Neutrophil (primary cell): ENCODE measurements around the gene RAB3IL1.

Experiments
- H3K27ac ChIP-seq: fragments of 200-600 bp; sonication (generic); 2 replicates; pipeline ENCODE4 v1.5.1; 2016; ENCODE audit warnings: mild to moderate bottlenecking, moderate library complexity
- H3K27me3 ChIP-seq: fragments of 200-600 bp; sonication (generic); 2 replicates; pipeline ENCODE4 v1.6.0; 2016; ENCODE audit warnings: mild to moderate bottlenecking
- H3K36me3 ChIP-seq: fragments of 200-600 bp; sonication (generic); 2 replicates; pipeline ENCODE4 v1.5.1; 2017
- H3K4me1 ChIP-seq, 2 experiments: fragments of 200-600 bp in 1 of 2; sonication (generic) in 1 of 2; 1 replicate in 1 of 2; 2 replicates in 1 of 2; pipeline versions ENCODE4 v1.5.1 to v1.6.1; 2013 to 2016; ENCODE audit warnings: low read depth in 1 of 2, low read length in 1 of 2, mild to moderate bottlenecking in 1 of 2, moderate library complexity in 1 of 2; ENCODE audit not compliant: control insufficient read depth in 1 of 2, insufficient read depth in 1 of 2
- H3K4me3 ChIP-seq, 2 experiments: fragments of 200-600 bp in 1 of 2; sonication (generic) in 1 of 2; 1 replicate in 1 of 2; 2 replicates in 1 of 2; pipeline ENCODE4 v1.5.1; 2013 to 2016; ENCODE audit warnings: low read depth in 1 of 2, low read length in 1 of 2, mild to moderate bottlenecking in 1 of 2, moderate library complexity in 1 of 2
- H3K9me3 ChIP-seq: fragments of 200-600 bp; sonication (generic); 2 replicates; pipeline ENCODE4 v1.5.1; 2016
- TF ChIP-seq, protein P1 (sequence below): fragments of 200-600 bp; sonication (generic); IDR thresholded peaks from 2 replicates; pipeline ENCODE4 v1.5.1; 2016; ENCODE audit warnings: antibody characterized with exemption

Gene RAB3IL1

DNA sequence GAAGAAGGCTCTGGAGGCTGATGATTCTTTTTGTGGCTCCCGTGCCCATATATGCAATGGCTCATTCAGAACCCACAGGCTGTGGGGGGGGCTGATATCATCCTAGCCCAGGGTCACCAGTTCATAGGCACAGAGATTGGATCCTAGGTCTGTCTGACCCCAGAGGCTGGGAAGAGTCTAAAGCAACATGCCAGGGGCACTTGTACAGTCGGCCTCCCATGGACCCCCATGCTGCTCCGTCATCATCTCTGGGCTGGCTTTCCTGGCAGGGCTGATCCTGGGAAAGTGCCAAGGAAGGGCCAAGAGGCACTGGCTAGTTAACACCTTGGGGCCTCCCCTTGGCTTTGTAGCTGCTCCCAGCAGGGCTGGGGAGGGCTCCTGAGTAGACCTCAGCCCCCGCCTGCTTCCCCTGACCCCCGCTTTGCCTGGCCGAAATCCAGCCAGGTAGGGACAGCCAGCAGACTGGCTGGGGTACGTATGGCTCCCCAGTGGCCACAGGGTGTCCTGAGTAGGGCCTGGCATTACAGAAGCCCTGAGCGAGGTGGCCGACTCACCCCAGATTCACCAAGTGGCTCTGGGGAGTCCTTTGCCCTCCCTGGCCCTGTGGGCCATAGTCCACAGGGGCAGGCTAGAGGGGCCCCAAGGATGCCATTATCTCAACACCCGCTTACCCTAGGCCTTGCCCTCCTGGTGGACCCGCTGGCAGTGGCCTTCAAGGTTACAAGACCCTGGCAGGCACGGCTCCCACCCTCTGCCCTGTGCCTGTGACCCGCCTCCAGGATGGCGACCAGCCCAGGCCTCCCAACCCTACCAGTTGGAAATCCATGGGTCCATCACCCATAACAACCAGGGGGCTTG, 48.6 kb downstream of the RAB3IL1 start:
- peaks cover 32% of the 10 kb centered on the region for H3K27me3 ChIP-seq
- no peak overlapping the region for H3K27ac ChIP-seq
- no peak overlapping the region for H3K4me3 ChIP-seq
- no peaks in the 10 kb centered on the region for H3K36me3 ChIP-seq
- H3K9me3 ChIP-seq: no peaks in the 10 kb centered on the region
- TF ChIP-seq, protein P1, sequence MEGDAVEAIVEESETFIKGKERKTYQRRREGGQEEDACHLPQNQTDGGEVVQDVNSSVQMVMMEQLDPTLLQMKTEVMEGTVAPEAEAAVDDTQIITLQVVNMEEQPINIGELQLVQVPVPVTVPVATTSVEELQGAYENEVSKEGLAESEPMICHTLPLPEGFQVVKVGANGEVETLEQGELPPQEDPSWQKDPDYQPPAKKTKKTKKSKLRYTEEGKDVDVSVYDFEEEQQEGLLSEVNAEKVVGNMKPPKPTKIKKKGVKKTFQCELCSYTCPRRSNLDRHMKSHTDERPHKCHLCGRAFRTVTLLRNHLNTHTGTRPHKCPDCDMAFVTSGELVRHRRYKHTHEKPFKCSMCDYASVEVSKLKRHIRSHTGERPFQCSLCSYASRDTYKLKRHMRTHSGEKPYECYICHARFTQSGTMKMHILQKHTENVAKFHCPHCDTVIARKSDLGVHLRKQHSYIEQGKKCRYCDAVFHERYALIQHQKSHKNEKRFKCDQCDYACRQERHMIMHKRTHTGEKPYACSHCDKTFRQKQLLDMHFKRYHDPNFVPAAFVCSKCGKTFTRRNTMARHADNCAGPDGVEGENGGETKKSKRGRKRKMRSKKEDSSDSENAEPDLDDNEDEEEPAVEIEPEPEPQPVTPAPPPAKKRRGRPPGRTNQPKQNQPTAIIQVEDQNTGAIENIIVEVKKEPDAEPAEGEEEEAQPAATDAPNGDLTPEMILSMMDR: no peak
- H3K4me1 ChIP-seq: no peaks in the 10 kb centered on the region

DNA sequence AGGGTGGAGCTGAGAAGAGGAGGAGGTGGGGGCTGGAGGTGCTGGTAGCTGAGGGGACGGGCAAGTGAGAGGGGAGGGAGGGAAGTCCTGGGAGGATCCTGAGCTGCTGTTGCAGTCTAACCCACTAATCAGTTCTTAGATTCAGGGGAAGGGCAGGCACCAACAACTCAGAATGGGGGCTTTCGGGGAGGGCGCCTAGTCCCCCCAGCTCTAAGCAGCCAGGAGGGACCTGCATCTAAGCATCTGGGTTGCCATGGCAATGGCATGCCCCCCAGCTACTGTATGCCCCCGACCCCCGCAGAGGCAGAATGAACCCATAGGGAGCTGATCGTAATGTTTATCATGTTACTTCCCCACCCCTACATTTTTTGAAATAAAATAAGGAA, 50.4 kb downstream of the RAB3IL1 start:
- H3K27me3 ChIP-seq: peaks cover 25% of the 10 kb centered on the region
- no peak overlapping the region for H3K27ac ChIP-seq
- no peaks in the 10 kb centered on the region for H3K9me3 ChIP-seq
- no peaks in the 10 kb centered on the region for H3K36me3 ChIP-seq
- TF ChIP-seq, protein P1: no peak
- H3K4me3 ChIP-seq: no peak overlapping the region
- no peaks in the 10 kb centered on the region for H3K4me1 ChIP-seq

DNA sequence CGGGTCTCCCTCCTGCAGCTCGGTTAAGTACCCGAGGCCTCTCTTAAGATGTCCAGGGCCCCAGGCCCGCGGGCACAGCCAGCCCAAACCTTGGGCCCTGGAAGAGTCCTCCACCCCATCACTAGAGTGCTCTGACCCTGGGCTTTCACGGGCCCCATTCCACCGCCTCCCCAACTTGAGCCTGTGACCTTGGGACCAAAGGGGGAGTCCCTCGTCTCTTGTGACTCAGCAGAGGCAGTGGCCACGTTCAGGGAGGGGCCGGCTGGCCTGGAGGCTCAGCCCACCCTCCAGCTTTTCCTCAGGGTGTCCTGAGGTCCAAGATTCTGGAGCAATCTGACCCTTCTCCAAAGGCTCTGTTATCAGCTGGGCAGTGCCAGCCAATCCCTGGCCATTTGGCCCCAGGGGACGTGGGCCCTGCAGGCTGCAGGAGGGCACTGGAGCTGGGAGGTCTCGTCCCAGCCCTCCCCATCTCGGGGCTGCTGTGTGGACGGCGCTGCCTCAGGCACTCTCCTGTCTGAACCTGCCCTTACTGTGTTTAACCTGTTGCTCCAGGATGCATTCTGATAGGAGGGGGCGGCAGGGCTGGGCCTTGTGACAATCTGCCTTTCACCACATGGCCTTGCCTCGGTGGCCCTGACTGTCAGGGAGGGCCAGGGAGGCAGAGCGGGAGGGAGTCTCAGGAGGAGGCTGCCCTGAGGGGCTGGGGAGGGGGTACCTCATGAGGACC, 51.0 kb downstream of the RAB3IL1 start:
- no peaks in the 10 kb centered on the region for H3K9me3 ChIP-seq
- TF ChIP-seq, protein P1: no peak
- no peaks in the 10 kb centered on the region for H3K36me3 ChIP-seq
- no peak overlapping the region for H3K4me3 ChIP-seq
- no peaks in the 10 kb centered on the region for H3K4me1 ChIP-seq
- peaks cover 20% of the 10 kb centered on the region for H3K27me3 ChIP-seq
- no peak overlapping the region for H3K27ac ChIP-seq

DNA sequence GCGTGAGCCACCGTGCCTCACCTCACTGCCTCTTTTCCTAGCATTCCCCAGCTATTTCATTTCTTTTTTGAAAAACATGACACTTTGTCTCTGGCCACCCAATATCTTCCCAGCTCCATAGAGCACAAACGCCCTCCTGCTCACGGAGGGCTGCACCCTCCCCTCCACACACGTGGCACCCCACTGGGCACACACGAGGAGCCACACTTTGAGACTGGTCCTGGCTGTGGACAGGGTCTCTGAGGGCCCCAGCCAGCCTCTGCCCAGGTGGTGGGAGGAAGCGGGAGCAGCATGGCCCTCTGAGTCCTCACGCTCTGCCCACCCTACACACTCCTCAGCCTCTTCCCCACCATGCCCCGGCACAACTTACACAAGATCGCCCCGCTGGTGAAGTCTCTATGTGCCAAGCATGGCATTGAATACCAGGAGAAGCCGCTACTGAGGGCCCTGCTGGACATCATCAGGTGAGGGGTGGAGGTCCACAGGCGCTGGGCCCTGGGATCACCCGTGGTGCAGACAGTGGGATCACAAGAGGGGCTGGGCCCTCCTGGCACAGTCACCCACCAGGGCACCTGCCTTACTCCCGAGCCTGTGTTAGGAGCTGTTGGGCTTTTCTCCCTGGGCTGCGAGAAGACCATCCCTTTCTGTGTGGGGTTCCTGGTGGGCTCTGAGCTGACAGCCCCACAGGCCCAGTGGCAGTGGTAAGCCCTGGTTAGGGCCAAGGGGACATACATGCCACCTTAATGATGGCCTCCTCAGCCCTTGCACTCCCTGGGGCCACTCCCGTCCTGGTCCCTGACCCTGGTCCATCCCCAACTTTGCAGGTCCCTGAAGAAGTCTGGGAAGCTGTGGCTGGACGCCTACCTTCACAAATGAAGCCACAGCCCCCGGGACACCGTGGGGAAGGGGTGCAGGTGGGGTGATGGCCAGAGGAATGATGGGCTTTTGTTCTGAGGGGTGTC, 52.3 kb downstream of the RAB3IL1 start:
- H3K27me3 ChIP-seq: peaks cover 7% of the 10 kb centered on the region
- no peaks in the 10 kb centered on the region for H3K36me3 ChIP-seq
- H3K9me3 ChIP-seq: no peaks in the 10 kb centered on the region
- TF ChIP-seq, protein P1: no peak
- H3K4me3 ChIP-seq: no peak overlapping the region
- no peaks in the 10 kb centered on the region for H3K4me1 ChIP-seq
- no peak overlapping the region for H3K27ac ChIP-seq

DNA sequence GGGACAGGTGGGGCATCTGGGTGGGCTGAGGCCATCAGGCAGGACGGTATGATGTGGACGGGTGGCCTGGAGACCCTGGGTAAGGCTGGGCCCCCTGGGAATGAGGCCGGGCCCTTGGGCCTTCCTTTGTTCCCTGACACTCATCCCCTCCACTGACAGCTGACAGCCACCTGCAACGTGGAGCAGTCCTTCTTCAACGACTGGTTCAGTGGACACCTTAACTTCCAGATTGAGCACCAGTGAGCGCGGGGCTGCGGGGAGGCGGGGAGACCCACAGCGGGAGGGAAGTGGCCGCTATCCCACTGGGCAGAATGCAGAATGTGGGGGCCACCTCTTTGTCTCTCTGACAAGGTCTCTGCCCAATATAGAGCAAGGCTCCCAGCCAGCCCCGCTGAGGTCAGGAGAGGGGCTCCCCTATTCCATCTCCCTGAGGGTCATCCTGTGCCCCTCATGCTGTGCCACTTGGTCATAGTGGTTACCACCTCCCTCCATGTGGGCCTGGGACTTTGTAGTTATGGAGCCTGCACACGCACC, 53.8 kb downstream of the RAB3IL1 start:
- Histone ChIP-seq H3K27me3 (no peaks in the 10 kb centered on the region), H3K4me1 (no peaks in the 10 kb centered on the region), H3K27ac (no peak overlapping the region), H3K36me3 (no peaks in the 10 kb centered on the region), H3K9me3 (no peaks in the 10 kb centered on the region), H3K4me3 (no peak overlapping the region)
- TF ChIP-seq, protein P1: no peak
